Glomerular visceral epithelial cell (primary cell): Measurements from ENCODE around the gene OR6Y1.

Source experiments
- DNase-seq: peaks from one replicate; pipeline ENCODE4 v3.0.0-alpha.2; 2016; ENCODE audit errors: extremely low spot score

Gene OR6Y1

DNA sequence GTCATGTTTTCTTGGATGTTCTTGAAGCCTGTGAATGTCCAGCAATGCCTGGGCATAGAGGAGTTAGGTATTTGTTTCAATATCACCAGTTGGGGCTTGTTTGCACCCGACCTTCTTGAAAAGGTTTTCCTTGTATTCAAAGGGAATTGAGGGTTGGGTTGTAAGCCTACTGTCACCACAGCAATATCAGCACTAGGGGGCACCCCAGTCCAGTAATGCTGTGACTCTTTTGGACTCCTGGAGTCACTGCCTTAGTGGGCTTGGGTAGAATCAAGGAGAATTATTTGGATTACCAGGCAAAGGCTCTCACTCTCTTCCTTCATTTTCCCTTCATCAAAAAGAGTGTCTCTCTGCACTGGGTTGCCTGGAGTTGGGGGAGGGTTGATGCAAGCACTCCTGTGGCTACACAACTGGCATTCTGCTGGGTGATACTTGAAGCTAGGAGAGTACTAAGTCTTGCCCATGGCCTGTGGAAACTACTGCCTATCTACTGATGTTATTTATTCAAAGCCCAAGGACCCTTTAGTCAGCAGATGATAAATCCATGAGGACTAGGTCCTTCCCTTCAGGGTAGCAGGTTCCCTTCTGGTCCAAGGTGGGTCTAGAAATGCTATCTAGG lies 47.7 kb downstream of the OR6Y1 start:
- peak; percentile 7 for DNase-seq

DNA sequence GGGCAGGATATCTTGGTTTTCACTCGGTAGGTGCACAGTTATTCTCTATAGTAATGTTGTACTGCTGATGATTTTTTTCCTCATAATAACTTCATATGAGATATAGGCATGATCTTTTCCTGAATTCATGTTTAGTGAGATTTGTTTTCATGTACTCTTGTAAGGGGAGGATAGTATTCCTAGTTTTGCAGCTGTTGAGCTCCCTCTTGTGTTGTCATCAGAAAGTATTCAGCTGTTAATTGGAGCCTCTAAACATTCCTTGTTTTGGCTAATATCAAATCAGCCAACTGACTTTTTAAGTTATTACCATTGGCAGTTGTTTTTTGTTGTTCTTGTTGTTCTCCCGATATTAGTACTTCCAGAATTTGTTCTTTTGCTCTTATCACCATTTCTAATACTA lies 57.8 kb downstream of the OR6Y1 start:
- no peak for DNase-seq

DNA sequence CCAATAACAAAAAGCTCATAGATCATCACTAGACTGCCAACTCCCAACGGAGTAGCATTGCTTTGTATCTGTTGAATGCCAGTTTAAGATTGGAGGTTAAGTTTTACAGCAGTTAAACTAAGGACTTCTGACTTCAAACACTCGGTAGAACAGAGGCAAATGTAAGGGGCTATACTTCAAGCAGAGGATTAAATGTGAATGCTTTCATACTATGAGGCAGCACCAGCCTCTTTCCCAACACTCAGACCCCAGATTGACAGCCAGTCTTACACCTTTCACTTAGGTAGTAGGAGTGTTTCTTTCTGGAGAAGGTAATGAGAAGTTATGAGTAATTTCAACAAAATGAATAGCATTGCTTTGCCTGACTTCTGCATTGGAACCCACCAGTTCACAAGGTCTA lies 59.4 kb downstream of the OR6Y1 start:
- DNase-seq = no peak
